ENCODE data around the gene PPP2R5C.

Gene PPP2R5C

DNA sequence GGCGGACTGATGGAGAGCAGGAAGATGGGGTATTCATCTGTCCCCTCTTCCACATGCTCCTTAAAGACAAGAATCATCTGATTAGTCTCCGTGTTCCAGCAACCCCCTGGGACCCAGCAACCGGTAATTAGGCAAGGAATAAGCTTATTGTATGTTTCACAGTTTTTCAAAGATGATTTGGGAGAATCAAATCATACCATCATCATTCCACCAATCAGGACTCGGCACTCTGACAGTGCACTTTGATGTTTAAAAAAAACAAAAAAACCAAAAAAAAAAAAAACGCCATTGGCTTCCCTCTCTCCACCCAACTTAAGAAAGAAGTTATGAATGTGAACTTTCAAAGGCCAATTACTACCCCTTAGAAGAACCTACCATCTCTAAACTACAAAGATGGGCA is 201.5 kb downstream of the PPP2R5C start:
- no peak for TF ChIP-seq CTCF (IDR thresholded peaks at IDR 0.05; ENCODE audit: low read depth, low read length, missing control alignments)
- peak overlapping the region; percentile 47 for H3K27ac ChIP-seq
- peaks cover 4% of the 10 kb centered on the region for H3K36me3 ChIP-seq (replicated peaks)
- no peaks in the 10 kb centered on the region for H3K27me3 ChIP-seq (replicated peaks)
- H3K4me3 ChIP-seq (ENCODE audit: low read depth, low read length) = no peak overlapping the region
- DNase-seq = no peak
- in situ Hi-C loops (cut with HindIII; ENCODE audit: low pct_ligation_motif_present, low sequenced_read_pairs) = no loop called here

DNA sequence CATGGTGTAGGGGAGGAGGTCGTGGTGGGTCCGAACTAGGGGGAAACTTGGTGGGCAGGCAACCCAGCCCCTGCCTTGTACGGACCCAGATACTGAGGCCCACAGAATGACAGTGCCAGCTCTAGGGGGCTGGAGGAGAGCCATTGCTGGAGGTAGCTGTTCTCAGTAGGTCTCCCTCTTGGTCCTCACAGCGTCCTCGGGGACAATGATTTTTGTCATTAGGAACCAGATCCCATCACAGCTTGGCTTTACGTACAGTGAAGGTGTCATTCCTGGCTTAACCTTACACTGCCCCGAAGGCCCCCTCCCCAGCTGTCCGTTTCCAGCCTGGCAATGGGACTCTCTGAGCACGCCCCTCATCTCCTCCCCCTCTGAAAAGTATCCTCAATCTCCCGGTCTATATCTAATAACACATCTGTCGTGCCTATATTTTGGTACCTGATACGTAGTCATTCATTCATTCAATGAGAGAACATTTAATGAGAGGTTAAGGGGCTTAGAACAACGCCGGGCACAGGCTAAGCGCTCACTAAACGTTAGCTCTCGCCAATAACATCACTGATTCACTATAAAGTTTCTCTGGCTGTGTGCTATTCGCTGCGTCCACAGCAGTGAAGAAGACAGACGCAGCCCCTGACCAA is 202.3 kb downstream of the PPP2R5C start:
- in situ Hi-C loops (cut with HindIII; ENCODE audit: low pct_ligation_motif_present, low sequenced_read_pairs) = no loop called here
- H3K4me3 ChIP-seq (ENCODE audit: low read depth, low read length) = peak overlapping the region; percentile 32
- no peak for TF ChIP-seq CTCF (IDR thresholded peaks at IDR 0.05; ENCODE audit: low read depth, low read length, missing control alignments)
- H3K27ac ChIP-seq = peak overlapping the region; percentile 15
- H3K27me3 ChIP-seq (replicated peaks) = no peaks in the 10 kb centered on the region
- peaks cover 4% of the 10 kb centered on the region for H3K36me3 ChIP-seq (replicated peaks)
- DNase-seq = no peak

DNA sequence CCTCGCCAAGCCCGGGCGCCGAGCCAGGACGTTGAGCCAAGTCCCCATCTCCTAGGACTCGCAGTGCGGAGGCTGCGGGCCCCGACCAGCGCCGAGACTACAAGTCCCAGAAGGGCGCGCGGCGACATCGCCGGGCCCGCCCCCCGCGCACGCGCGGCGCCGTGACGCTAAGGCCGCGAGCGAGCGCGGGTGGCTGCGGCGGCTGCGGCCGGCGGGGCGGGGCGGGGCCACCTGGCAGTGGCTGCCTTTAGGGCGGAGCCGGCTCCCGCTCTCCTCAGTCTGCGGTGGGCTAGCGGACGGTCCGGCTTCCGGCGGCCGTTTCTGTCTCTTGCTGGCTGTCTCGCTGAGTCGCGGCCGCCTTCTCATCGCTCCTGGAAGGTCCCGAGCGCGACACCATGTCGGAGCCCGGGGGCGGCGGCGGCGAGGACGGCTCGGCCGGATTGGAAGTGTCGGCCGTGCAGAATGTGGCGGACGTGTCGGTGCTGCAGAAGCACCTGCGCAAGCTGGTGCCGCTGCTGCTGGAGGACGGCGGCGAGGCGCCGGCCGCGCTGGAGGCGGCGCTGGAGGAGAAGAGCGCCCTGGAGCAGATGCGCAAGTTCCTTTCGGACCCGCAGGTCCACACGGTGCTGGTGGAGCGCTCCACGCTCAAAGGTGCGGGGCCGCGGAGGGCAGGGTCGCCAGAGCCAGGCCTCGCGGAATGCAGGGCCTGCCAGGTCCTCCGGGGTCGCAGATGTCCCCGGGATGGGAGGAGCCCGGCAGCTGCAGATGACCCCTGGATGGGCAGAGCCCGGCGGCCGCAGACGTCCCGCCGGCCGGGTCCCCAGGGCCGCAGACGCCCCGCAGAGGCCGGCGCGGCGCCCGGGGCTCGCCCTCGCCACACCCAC is 203.0 kb downstream of the PPP2R5C start, which contains the start of gene DYNC1H1:
DYNC1H1 (plus strand) TSS at position 277 of the 884 bp plus-strand sequence; CDS start at position 396, 119 bp downstream.
- no peak for TF ChIP-seq CTCF (IDR thresholded peaks at IDR 0.05; ENCODE audit: low read depth, low read length, missing control alignments)
- peak within 1 kb of the TSS; percentile 82 for H3K27ac ChIP-seq
- peak within 1 kb of the TSS; percentile 93 for H3K4me3 ChIP-seq (ENCODE audit: low read depth, low read length)
- in situ Hi-C loops (cut with HindIII; ENCODE audit: low pct_ligation_motif_present, low sequenced_read_pairs) = no loop called here
- no peaks in the 10 kb centered on the region for H3K27me3 ChIP-seq (replicated peaks)
- DNase-seq = peak; percentile 91
- peaks cover 6% of the 10 kb centered on the region for H3K36me3 ChIP-seq (replicated peaks)

DNA sequence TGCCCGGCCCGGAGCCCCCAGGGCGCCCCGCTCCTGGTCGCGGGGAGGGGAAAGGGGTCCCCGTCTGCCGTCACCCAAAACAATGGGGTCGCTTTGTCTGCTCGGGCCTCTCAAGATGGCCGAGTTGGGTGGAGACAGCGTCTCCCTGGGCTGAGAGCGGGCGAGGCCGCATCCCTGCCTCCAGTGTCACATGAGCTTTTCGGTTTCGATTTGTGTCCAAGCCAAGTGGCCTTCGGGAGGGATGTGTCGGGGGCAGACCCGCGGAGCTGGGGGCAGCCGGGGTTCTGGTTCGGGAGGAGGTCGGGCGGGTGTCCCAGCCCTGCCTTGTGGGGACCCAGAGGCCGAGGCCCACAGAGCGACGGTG is 203.7 kb downstream of the PPP2R5C start:
- H3K27ac ChIP-seq = peak overlapping the region; percentile 82
- H3K27me3 ChIP-seq (replicated peaks) = no peaks in the 10 kb centered on the region
- H3K4me3 ChIP-seq (ENCODE audit: low read depth, low read length) = peak overlapping the region; percentile 93
- DNase-seq = peak; percentile 43
- no peak for TF ChIP-seq CTCF (IDR thresholded peaks at IDR 0.05; ENCODE audit: low read depth, low read length, missing control alignments)
- in situ Hi-C loops (cut with HindIII; ENCODE audit: low pct_ligation_motif_present, low sequenced_read_pairs) = no loop called here
- H3K36me3 ChIP-seq (replicated peaks) = peaks cover 11% of the 10 kb centered on the region

DNA sequence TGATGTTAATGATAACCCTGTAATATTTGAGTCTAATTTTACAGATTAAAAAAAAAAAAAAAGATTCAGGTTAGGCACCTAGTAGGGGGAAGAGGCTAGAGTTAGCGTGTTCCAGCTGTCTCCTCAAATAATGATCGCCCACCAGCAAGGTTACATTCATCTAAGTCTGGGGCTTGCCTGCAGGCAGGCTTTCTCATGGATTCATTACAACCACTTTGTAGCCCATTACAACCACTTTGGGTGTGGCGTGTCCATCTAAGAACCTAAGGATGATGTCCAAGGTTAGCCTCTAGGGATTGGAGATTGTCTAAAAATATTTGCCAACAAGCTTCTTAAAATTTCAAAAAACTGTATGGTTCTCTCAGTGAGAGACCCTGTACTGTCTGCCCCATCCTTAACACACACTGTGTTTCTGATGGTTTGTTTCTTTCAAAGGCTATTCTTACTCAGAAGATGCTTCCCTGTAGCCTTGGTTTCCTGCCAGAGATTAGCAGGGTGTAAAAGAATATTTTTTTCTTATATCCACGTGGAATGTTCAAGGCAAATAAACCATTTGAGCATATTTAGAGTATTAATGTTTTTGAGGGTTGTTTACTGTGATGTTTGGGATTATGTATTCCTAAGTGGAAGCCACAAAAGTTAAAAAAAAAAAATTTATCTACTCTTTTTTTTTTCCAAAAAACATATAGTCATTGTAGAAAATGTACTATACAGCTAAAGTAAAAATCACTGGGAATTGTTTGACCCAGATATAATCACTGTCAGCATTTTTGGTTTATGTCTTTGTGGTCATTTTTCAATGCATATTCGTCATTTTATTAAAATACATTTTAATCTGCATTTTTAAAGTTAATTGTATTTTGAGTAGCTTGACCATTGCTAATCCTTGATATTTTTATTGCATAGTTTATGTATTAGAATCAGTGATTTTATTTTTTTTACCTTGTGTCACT is 204.5 kb downstream of the PPP2R5C start:
- in situ Hi-C loops (cut with HindIII; ENCODE audit: low pct_ligation_motif_present, low sequenced_read_pairs) = no loop called here
- no peak for TF ChIP-seq CTCF (IDR thresholded peaks at IDR 0.05; ENCODE audit: low read depth, low read length, missing control alignments)
- peak overlapping the region; percentile 93 for H3K4me3 ChIP-seq (ENCODE audit: low read depth, low read length)
- peak overlapping the region; percentile 82 for H3K27ac ChIP-seq
- peaks cover 11% of the 10 kb centered on the region for H3K36me3 ChIP-seq (replicated peaks)
- H3K27me3 ChIP-seq (replicated peaks) = no peaks in the 10 kb centered on the region
- no peak for DNase-seq
